PFSK-1 (cell line): ENCODE measurements around the gene NCOA1.

Experiments used
- POLR2AphosphoS5 ChIP-seq: IDR thresholded peaks from 2 replicates; pipeline ENCODE4 v1.6.1; 2012; ENCODE audit warnings: low read depth, mild to moderate bottlenecking, control low read depth, low read length, moderate library complexity
- TAF1 ChIP-seq: IDR thresholded peaks from 2 replicates; pipeline ENCODE4 v1.6.1; 2012; ENCODE audit warnings: low read length, control low read depth, borderline replicate concordance; ENCODE audit not compliant: insufficient read depth
- TF ChIP-seq, protein P1 (sequence below), 2 experiments: IDR thresholded peaks; 2 replicates each; pipeline versions ENCODE4 v1.6.1 to v1.8.0; 2011 to 2012; ENCODE audit warnings: low read depth in 2 of 2, low read length in 2 of 2, control low read depth in 1 of 2, inconsistent platforms in 1 of 2, mild to moderate bottlenecking in 1 of 2, moderate library complexity in 1 of 2; ENCODE audit not compliant: insufficient read depth in 1 of 2

- no peak for TF ChIP-seq POLR2AphosphoS5
- TF ChIP-seq, protein P1, sequence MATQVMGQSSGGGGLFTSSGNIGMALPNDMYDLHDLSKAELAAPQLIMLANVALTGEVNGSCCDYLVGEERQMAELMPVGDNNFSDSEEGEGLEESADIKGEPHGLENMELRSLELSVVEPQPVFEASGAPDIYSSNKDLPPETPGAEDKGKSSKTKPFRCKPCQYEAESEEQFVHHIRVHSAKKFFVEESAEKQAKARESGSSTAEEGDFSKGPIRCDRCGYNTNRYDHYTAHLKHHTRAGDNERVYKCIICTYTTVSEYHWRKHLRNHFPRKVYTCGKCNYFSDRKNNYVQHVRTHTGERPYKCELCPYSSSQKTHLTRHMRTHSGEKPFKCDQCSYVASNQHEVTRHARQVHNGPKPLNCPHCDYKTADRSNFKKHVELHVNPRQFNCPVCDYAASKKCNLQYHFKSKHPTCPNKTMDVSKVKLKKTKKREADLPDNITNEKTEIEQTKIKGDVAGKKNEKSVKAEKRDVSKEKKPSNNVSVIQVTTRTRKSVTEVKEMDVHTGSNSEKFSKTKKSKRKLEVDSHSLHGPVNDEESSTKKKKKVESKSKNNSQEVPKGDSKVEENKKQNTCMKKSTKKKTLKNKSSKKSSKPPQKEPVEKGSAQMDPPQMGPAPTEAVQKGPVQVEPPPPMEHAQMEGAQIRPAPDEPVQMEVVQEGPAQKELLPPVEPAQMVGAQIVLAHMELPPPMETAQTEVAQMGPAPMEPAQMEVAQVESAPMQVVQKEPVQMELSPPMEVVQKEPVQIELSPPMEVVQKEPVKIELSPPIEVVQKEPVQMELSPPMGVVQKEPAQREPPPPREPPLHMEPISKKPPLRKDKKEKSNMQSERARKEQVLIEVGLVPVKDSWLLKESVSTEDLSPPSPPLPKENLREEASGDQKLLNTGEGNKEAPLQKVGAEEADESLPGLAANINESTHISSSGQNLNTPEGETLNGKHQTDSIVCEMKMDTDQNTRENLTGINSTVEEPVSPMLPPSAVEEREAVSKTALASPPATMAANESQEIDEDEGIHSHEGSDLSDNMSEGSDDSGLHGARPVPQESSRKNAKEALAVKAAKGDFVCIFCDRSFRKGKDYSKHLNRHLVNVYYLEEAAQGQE (IDR thresholded peaks at IDR 0.05; ENCODE audit: insufficient read depth in 1 of 2, low read depth in 2 of 2, low read length in 2 of 2): no peak
- TF ChIP-seq TAF1: no peak
Measured at GRCh38 chr2:24643051-24643450, 152.0 kb downstream of the NCOA1 start.
